ENCODE measurements around the gene BRWD1.
"Not testable (repeated sequence)": the region's sequence is repeated elsewhere in the genome, so short reads cannot be mapped to it uniquely, and the experiment has no call there.

Gene BRWD1

GRCh38 chr21:39176271-39176709, 137.1 kb downstream of the BRWD1 start:
- Histone ChIP-seq H3K4me3 (ENCODE audit: low read length) (no peak overlapping the region), H3K36me3 (ENCODE audit: insufficient read depth, low read depth, low read length) (peaks cover 82% of the 10 kb centered on the region), H3K9ac (ENCODE audit: low read depth, low read length) (no peak overlapping the region), H3K4me1 (ENCODE audit: insufficient read depth, low read length) (no peaks in the 10 kb centered on the region), H3K27me3 (ENCODE audit: insufficient read depth, low read length) (no peaks in the 10 kb centered on the region), H3K9me3 (ENCODE audit: insufficient read depth, low read depth, low read length) (no peaks in the 10 kb centered on the region), H3K27ac (ENCODE audit: low read length) (no peak overlapping the region)

- H3K4me3 ChIP-seq (ENCODE audit: low read length), result no peak overlapping the region
- H3K9ac ChIP-seq (ENCODE audit: low read depth, low read length), result no peak overlapping the region
- H3K4me1 ChIP-seq (ENCODE audit: insufficient read depth, low read length), result no peaks in the 10 kb centered on the region
- no peak overlapping the region for H3K27ac ChIP-seq (ENCODE audit: low read length)
- H3K27me3 ChIP-seq (ENCODE audit: insufficient read depth, low read length), result no peaks in the 10 kb centered on the region
- H3K36me3 ChIP-seq (ENCODE audit: insufficient read depth, low read depth, low read length), result peaks cover 83% of the 10 kb centered on the region
- H3K9me3 ChIP-seq (ENCODE audit: insufficient read depth, low read depth, low read length), result no peaks in the 10 kb centered on the region
These were observed 137.8 kb downstream of the BRWD1 start for GRCh38 chr21:39175665-39176064.

- H3K27ac ChIP-seq (ENCODE audit: low read length), result no peak overlapping the region
- H3K4me3 ChIP-seq (ENCODE audit: low read length), result no peak overlapping the region
- H3K27me3 ChIP-seq (ENCODE audit: insufficient read depth, low read length), result no peaks in the 10 kb centered on the region
- H3K9me3 ChIP-seq (ENCODE audit: insufficient read depth, low read depth, low read length), result no peaks in the 10 kb centered on the region
- H3K4me1 ChIP-seq (ENCODE audit: insufficient read depth, low read length), result no peaks in the 10 kb centered on the region
- no peak overlapping the region for H3K9ac ChIP-seq (ENCODE audit: low read depth, low read length)
- peaks cover 78% of the 10 kb centered on the region for H3K36me3 ChIP-seq (ENCODE audit: insufficient read depth, low read depth, low read length)
These were observed 138.3 kb downstream of the BRWD1 start for GRCh38 chr21:39175154-39175553.

GRCh38 chr21:39173716-39174680, 139.4 kb downstream of the BRWD1 start:
- Histone ChIP-seq H3K27me3 (ENCODE audit: insufficient read depth, low read length) (no peaks in the 10 kb centered on the region), H3K27ac (ENCODE audit: low read length) (no peak overlapping the region), H3K9me3 (ENCODE audit: insufficient read depth, low read depth, low read length) (no peaks in the 10 kb centered on the region), H3K4me3 (ENCODE audit: low read length) (no peak overlapping the region), H3K36me3 (ENCODE audit: insufficient read depth, low read depth, low read length) (peaks cover 71% of the 10 kb centered on the region), H3K9ac (ENCODE audit: low read depth, low read length) (no peak overlapping the region), H3K4me1 (ENCODE audit: insufficient read depth, low read length) (no peaks in the 10 kb centered on the region)

GRCh38 chr21:39169906-39170305, 143.5 kb downstream of the BRWD1 start:
- Histone ChIP-seq H3K27me3 (ENCODE audit: insufficient read depth, low read length) (no peaks in the 10 kb centered on the region), H3K9me3 (ENCODE audit: insufficient read depth, low read depth, low read length) (peaks cover 6% of the 10 kb centered on the region), H3K9ac (ENCODE audit: low read depth, low read length) (no peak overlapping the region), H3K4me1 (ENCODE audit: insufficient read depth, low read length) (no peaks in the 10 kb centered on the region), H3K4me3 (ENCODE audit: low read length) (no peak overlapping the region), H3K27ac (ENCODE audit: low read length) (no peak overlapping the region), H3K36me3 (ENCODE audit: insufficient read depth, low read depth, low read length) (peaks cover 34% of the 10 kb centered on the region)

GRCh38 chr21:39168800-39169199, 144.6 kb downstream of the BRWD1 start:
- Histone ChIP-seq H3K4me1 (ENCODE audit: insufficient read depth, low read length) (no peaks in the 10 kb centered on the region), H3K9ac (ENCODE audit: low read depth, low read length) (no peak overlapping the region), H3K9me3 (ENCODE audit: insufficient read depth, low read depth, low read length) (peaks cover 16% of the 10 kb centered on the region), H3K4me3 (ENCODE audit: low read length) (no peak overlapping the region), H3K27me3 (ENCODE audit: insufficient read depth, low read length) (no peaks in the 10 kb centered on the region), H3K36me3 (ENCODE audit: insufficient read depth, low read depth, low read length) (peaks cover 23% of the 10 kb centered on the region), H3K27ac (ENCODE audit: low read length) (no peak overlapping the region)

GRCh38 chr21:39164523-39164922, 148.9 kb downstream of the BRWD1 start:
- Histone ChIP-seq H3K27me3 (ENCODE audit: insufficient read depth, low read length) (no peaks in the 10 kb centered on the region), H3K36me3 (ENCODE audit: insufficient read depth, low read depth, low read length) (no peaks in the 10 kb centered on the region), H3K4me1 (ENCODE audit: insufficient read depth, low read length) (no peaks in the 10 kb centered on the region), H3K4me3 (ENCODE audit: low read length) (no peak overlapping the region), H3K27ac (ENCODE audit: low read length) (no peak overlapping the region), H3K9ac (ENCODE audit: low read depth, low read length) (no peak overlapping the region), H3K9me3 (ENCODE audit: insufficient read depth, low read depth, low read length) (peaks cover 16% of the 10 kb centered on the region)

- Histone ChIP-seq H3K9me3 (ENCODE audit: insufficient read depth, low read depth, low read length) (peaks cover 16% of the 10 kb centered on the region), H3K4me3 (ENCODE audit: low read length) (no peak overlapping the region), H3K27me3 (ENCODE audit: insufficient read depth, low read length) (no peaks in the 10 kb centered on the region), H3K4me1 (ENCODE audit: insufficient read depth, low read length) (no peaks in the 10 kb centered on the region), H3K36me3 (ENCODE audit: insufficient read depth, low read depth, low read length) (no peaks in the 10 kb centered on the region), H3K9ac (ENCODE audit: low read depth, low read length) (no peak overlapping the region), H3K27ac (ENCODE audit: low read length) (no peak overlapping the region)
These were observed 152.4 kb downstream of the BRWD1 start for GRCh38 chr21:39161064-39161463.

GRCh38 chr21:39159342-39160063, 153.9 kb downstream of the BRWD1 start:
- H3K9ac ChIP-seq (ENCODE audit: low read depth, low read length), result no peak overlapping the region
- H3K27ac ChIP-seq (ENCODE audit: low read length), result no peak overlapping the region
- no peaks in the 10 kb centered on the region for H3K36me3 ChIP-seq (ENCODE audit: insufficient read depth, low read depth, low read length)
- H3K27me3 ChIP-seq (ENCODE audit: insufficient read depth, low read length), result no peaks in the 10 kb centered on the region
- no peaks in the 10 kb centered on the region for H3K4me1 ChIP-seq (ENCODE audit: insufficient read depth, low read length)
- H3K9me3 ChIP-seq (ENCODE audit: insufficient read depth, low read depth, low read length), result peaks cover 7% of the 10 kb centered on the region
- H3K4me3 ChIP-seq (ENCODE audit: low read length), result no peak overlapping the region

- not testable (repeated sequence) for H3K4me3 ChIP-seq (ENCODE audit: low read length); H3K9ac ChIP-seq (ENCODE audit: low read depth, low read length); H3K36me3 ChIP-seq (ENCODE audit: insufficient read depth, low read depth, low read length); H3K27ac ChIP-seq (ENCODE audit: low read length); H3K4me1 ChIP-seq (ENCODE audit: insufficient read depth, low read length); H3K27me3 ChIP-seq (ENCODE audit: insufficient read depth, low read length); H3K9me3 ChIP-seq (ENCODE audit: insufficient read depth, low read depth, low read length)
These were observed 156.2 kb downstream of the BRWD1 start for GRCh38 chr21:39157241-39157640.

- H3K9me3 ChIP-seq (ENCODE audit: insufficient read depth, low read depth, low read length), result no peaks in the 10 kb centered on the region
- no peaks in the 10 kb centered on the region for H3K4me1 ChIP-seq (ENCODE audit: insufficient read depth, low read length)
- no peak overlapping the region for H3K27ac ChIP-seq (ENCODE audit: low read length)
- no peaks in the 10 kb centered on the region for H3K27me3 ChIP-seq (ENCODE audit: insufficient read depth, low read length)
- no peak overlapping the region for H3K4me3 ChIP-seq (ENCODE audit: low read length)
- no peaks in the 10 kb centered on the region for H3K36me3 ChIP-seq (ENCODE audit: insufficient read depth, low read depth, low read length)
- no peak overlapping the region for H3K9ac ChIP-seq (ENCODE audit: low read depth, low read length)
These were observed 157.4 kb downstream of the BRWD1 start for GRCh38 chr21:39156024-39156423.

- H3K9ac ChIP-seq (ENCODE audit: low read depth, low read length), result no peak overlapping the region
- H3K27ac ChIP-seq (ENCODE audit: low read length), result no peak overlapping the region
- no peaks in the 10 kb centered on the region for H3K36me3 ChIP-seq (ENCODE audit: insufficient read depth, low read depth, low read length)
- no peaks in the 10 kb centered on the region for H3K27me3 ChIP-seq (ENCODE audit: insufficient read depth, low read length)
- H3K4me1 ChIP-seq (ENCODE audit: insufficient read depth, low read length), result no peaks in the 10 kb centered on the region
- no peaks in the 10 kb centered on the region for H3K9me3 ChIP-seq (ENCODE audit: insufficient read depth, low read depth, low read length)
- H3K4me3 ChIP-seq (ENCODE audit: low read length), result no peak overlapping the region
These were observed 157.9 kb downstream of the BRWD1 start for GRCh38 chr21:39155578-39155977.

Measured in iPS-20b (cell line).